Ascending aorta (tissue), 2 donors: ENCODE results near the gene RAB11FIP4. TPM values are rescaled to one million over a fixed set of nuclear protein-coding genes. Genes with fewer than 3 reads are reported as not detected.

Experiments
- DNase-seq, 2 donors: peaks; one replicate each; pipeline ENCODE4 v3.0.0-alpha.2; 2019; ENCODE audit warnings: low spot score in 2 of 2
- H3K27ac ChIP-seq, 2 donors: fragments of 200-600 bp; sonication (generic); one replicate each; pipeline ENCODE4 v1.5.1; 2016 to 2017; ENCODE audit warnings: mild to moderate bottlenecking in 1 of 2
- H3K27me3 ChIP-seq: fragments of 200-600 bp; sonication (generic); one replicate; pipeline ENCODE4 v1.5.1; 2017
- H3K36me3 ChIP-seq, 2 donors: fragments of 200-600 bp; sonication (generic); one replicate each; pipeline ENCODE4 v1.5.1; 2016
- H3K4me1 ChIP-seq, 2 donors: fragments of 200-600 bp; sonication (generic); one replicate each; pipeline ENCODE4 v1.5.1; 2016 to 2017; ENCODE audit warnings: mild to moderate bottlenecking in 1 of 2
- H3K4me3 ChIP-seq, 2 donors: fragments of 200-600 bp; sonication (generic); one replicate each; pipeline ENCODE4 v1.5.1; 2016 to 2017; ENCODE audit warnings: mild to moderate bottlenecking in 1 of 2
- H3K9me3 ChIP-seq, 2 donors: fragments of 200-600 bp; sonication (generic); one replicate each; pipeline ENCODE4 v1.5.1; 2016
- CTCF ChIP-seq, 3 experiments: fragments of 200-600 bp in 2 of 3; fragments of 450-650 bp in 1 of 3; sonication (generic) in 2 of 3; IDR thresholded peaks; one replicate each; pipeline ENCODE4 v1.5.1; 2016 to 2019; ENCODE audit warnings: antibody characterized with exemption in 3 of 3, mild to moderate bottlenecking in 1 of 3, moderate library complexity in 1 of 3
- intact Hi-C: fragments of 100-400 bp; cut with DNase I; formaldehyde crosslinking; loops from one replicate; pipeline ENCODE4 v1.15.1; 2023
- total RNA-seq: library from RNA; depleted of rRNA; stranded (reverse); fragments of >200 nt; gene quantifications from one replicate; pipeline ENCODE4 v1.1.0, GENCODE V29; 2016

The RAB11FIP4 gene
- total RNA-seq, 1 donor from 2014 or later: 0.85 TPM

DNA sequence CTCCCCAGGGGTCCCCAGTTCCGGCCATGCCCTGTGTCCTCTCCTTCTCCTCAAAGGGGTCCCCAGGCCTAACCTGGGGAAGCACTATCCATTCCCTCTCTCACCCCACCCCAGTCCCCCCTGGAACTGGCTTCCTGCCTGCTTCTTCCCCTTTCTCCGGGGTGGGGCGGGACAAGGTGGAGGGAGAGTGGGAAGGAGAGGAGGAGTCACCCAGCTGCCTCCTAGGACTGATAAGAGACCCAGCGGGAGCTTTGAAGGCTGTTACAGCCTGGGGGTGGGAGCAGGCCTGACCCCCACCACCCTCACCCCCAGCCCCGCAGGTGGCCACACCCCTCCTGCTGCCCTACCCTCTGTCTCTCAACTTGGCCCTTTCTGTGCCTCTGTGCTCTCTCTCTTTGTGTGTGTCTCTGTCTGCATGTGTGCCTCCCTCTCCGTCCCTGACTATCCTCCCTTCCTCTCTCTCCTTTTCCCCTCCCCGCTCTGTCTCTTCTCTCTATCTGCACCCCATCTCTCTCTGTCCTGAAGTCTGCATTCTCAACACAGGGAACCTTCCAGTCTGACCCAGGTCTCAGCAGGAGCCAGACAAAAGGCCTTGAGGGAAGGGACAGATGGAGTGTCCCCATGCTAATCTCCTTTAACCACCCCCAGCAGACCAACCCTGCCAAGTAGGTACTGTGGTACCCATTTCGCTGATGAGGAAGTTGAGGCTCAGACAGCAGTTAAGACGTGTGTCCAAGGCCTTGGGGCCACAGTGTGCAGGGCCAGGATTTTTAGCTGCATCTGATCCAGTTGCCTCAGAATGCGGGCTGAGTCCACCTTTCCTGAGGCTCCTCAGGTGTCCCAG lies 66.1 kb downstream of the RAB11FIP4 start:
- Histone ChIP-seq H3K27me3 (no peaks in the 10 kb centered on the region), H3K36me3 (no peaks in the 10 kb centered on the region), H3K27ac (no peak overlapping the region), H3K9me3 (no peaks in the 10 kb centered on the region), H3K4me1 (no peaks in the 10 kb centered on the region), H3K4me3 (no peak overlapping the region)
- no peak for DNase-seq
- TF ChIP-seq CTCF (IDR thresholded peaks at IDR 0.05): no peak
- intact Hi-C loops: no loop called here

- no peak overlapping the region for H3K27ac ChIP-seq
These were observed 67.4 kb downstream of the RAB11FIP4 start for GRCh38 chr17:31458829-31459228.

GRCh38 chr17:31459716-31460115 lies 68.2 kb downstream of the RAB11FIP4 start:
- intact Hi-C loops: no loop called here
- no peak for TF ChIP-seq CTCF (IDR thresholded peaks at IDR 0.05)

More at GRCh38 chr17:31458829-31459228, 67.4 kb downstream of the RAB11FIP4 start:
- no peak for TF ChIP-seq CTCF (IDR thresholded peaks at IDR 0.05)
- Histone ChIP-seq H3K27me3 (no peaks in the 10 kb centered on the region), H3K9me3 (no peaks in the 10 kb centered on the region), H3K4me3 (no peak overlapping the region), H3K36me3 (no peaks in the 10 kb centered on the region), H3K4me1 (no peaks in the 10 kb centered on the region)
- no peak for DNase-seq
- intact Hi-C loops: no loop called here

GRCh38 chr17:31460226-31460721 lies 68.8 kb downstream of the RAB11FIP4 start:
- Histone ChIP-seq H3K4me3 (no peak overlapping the region), H3K36me3 (no peaks in the 10 kb centered on the region), H3K4me1 (no peaks in the 10 kb centered on the region), H3K27ac (no peak overlapping the region), H3K27me3 (no peaks in the 10 kb centered on the region), H3K9me3 (no peaks in the 10 kb centered on the region)
- no peak for DNase-seq
- intact Hi-C loops: no loop called here
- no peak for TF ChIP-seq CTCF (IDR thresholded peaks at IDR 0.05)

More at GRCh38 chr17:31459716-31460115, 68.2 kb downstream of the RAB11FIP4 start:
- Histone ChIP-seq H3K27ac (no peak overlapping the region), H3K9me3 (no peaks in the 10 kb centered on the region), H3K4me1 (no peaks in the 10 kb centered on the region), H3K4me3 (no peak overlapping the region), H3K27me3 (no peaks in the 10 kb centered on the region), H3K36me3 (no peaks in the 10 kb centered on the region)
- DNase-seq: no peak

DNA sequence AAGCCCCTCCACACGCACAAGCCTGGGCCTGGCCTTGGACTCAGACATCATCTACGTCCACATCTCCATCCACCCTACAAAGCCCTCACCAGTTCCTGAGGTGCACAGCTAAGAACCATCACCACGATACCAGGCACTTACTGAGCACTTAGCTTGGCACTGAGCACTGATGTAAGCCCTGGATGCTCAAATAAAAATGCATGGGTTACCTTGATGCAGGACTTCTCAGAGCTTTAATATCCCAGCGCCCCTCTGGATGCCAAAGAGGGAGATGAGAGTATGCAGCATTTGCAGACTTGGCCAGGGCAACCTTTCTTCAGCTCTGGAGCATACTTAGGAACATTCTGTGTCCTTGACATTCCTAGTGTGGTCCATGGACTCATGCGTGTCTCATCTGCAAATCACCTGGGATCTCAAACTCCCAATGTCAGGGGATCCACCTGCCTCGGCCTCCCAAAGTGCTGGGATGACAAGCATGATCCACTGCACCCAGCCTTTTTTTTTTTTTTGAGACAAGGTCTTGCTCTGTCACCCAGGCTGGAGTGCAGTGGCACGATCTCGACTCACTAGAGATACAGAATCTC lies 69.8 kb downstream of the RAB11FIP4 start:
- no peak for TF ChIP-seq CTCF (IDR thresholded peaks at IDR 0.05)
- no peaks in the 10 kb centered on the region for H3K27me3 ChIP-seq
- H3K4me1 ChIP-seq: no peaks in the 10 kb centered on the region
- intact Hi-C loops: no loop called here
- no peak for DNase-seq
- H3K27ac ChIP-seq: no peak overlapping the region
- H3K4me3 ChIP-seq: no peak overlapping the region
- H3K9me3 ChIP-seq: no peaks in the 10 kb centered on the region
- H3K36me3 ChIP-seq: no peaks in the 10 kb centered on the region
